Measurements from ENCODE around the gene PPP1R8. TPM values are rescaled to one million over a fixed set of nuclear protein-coding genes. Genes with fewer than 3 reads are reported as not detected.
A peak's percentile ranks its signal among the peaks of the same experiment; 100 is the strongest.

PPP1R8 gene
- total and polyA plus RNA-seq, 10 of the 15 experiments (the other 5 are each of a cell fraction or from before 2014, with no cell fraction given): 10.2 to 77.0 (median 53.0) TPM

GRCh38 chr1:27872059-27872801 is 41.6 kb downstream of the PPP1R8 start, which contains the start of gene THEMIS2 (continued):
- peak; percentile 79 for TF ChIP-seq POLR2AphosphoS5 (IDR thresholded peaks at IDR 0.05; ENCODE audit: low read length)
- no peak for TF ChIP-seq PAX5 (IDR thresholded peaks at IDR 0.05; ENCODE audit: borderline replicate concordance, low read depth, low read length)
- TF ChIP-seq USF1 (IDR thresholded peaks at IDR 0.05; ENCODE audit: borderline replicate concordance, extremely low read length, insufficient read depth, low read depth, low read length): no peak
- no peak for TF ChIP-seq ATF7 (IDR thresholded peaks at IDR 0.05; ENCODE audit: low read depth)
- TF ChIP-seq BRCA1 (IDR thresholded peaks at IDR 0.05; ENCODE audit: low read depth, low read length): no peak
- no peak for TF ChIP-seq TCF7 (IDR thresholded peaks at IDR 0.05; ENCODE audit: borderline replicate concordance)
- no peak for TF ChIP-seq SMC3 (IDR thresholded peaks at IDR 0.05; ENCODE audit: borderline replicate concordance, low read length)
- TF ChIP-seq NRF1 (conservative IDR thresholded peaks at IDR 0.05; ENCODE audit: low read depth, low read length): no peak
- no peak for TF ChIP-seq NFXL1 (IDR thresholded peaks at IDR 0.05; ENCODE audit: borderline replicate concordance)
- no peak for TF ChIP-seq IRF5 (IDR thresholded peaks at IDR 0.05; ENCODE audit: borderline replicate concordance)
- peak; percentile 25; the same call in 1 of the 2 replicates for TF ChIP-seq DPF2 (IDR thresholded peaks at IDR 0.05)
- TF ChIP-seq RB1 (IDR thresholded peaks at IDR 0.05; ENCODE audit: borderline replicate concordance): peak; percentile 60; the same call in 1 of the 2 replicates
- no peak for TF ChIP-seq HCFC1 (IDR thresholded peaks at IDR 0.05; ENCODE audit: low read length)
- no peak for TF ChIP-seq CBX3 (IDR thresholded peaks at IDR 0.05; ENCODE audit: borderline replicate concordance, low read depth)
- no peak for TF ChIP-seq RBBP5 (conservative IDR thresholded peaks at IDR 0.05)
- no peak for TF ChIP-seq HDAC2 (IDR thresholded peaks at IDR 0.05)
- TF ChIP-seq MYC (IDR thresholded peaks at IDR 0.05; ENCODE audit: insufficient read depth, insufficient read length, insufficient replicate concordance, low read length, severe bottlenecking): no peak
- no peak for TF ChIP-seq SP1 (IDR thresholded peaks at IDR 0.05; ENCODE audit: low read depth, low read length)
- TF ChIP-seq RCOR1 (conservative IDR thresholded peaks at IDR 0.05; ENCODE audit: low read depth, low read length): no peak
- TF ChIP-seq NR2F1 (conservative IDR thresholded peaks at IDR 0.05): no peak
- TF ChIP-seq MLLT1 (IDR thresholded peaks at IDR 0.05): no peak; the same call in 1 of the 2 replicates
- TF ChIP-seq CHD4 (IDR thresholded peaks at IDR 0.05): 0 out of 2 replicates have a peak, but pooled peaks have one; percentile 26
- no peak for TF ChIP-seq FOXK2 (IDR thresholded peaks at IDR 0.05)
- TF ChIP-seq YBX1 (IDR thresholded peaks at IDR 0.05): no peak
- TF ChIP-seq IKZF1 (conservative IDR thresholded peaks at IDR 0.05): peak; percentile 18; the same call in 1 of the 2 replicates
- no peak for TF ChIP-seq PRDM15 (CRISPR knock-in tag; IDR thresholded peaks at IDR 0.05)
